Mesothelial cell of epicardium (in vitro differentiated cells): ENCODE data around the gene NHSL2. TPM values are rescaled to one million over a fixed set of nuclear protein-coding genes. Genes with fewer than 3 reads are reported as not detected.
A peak's percentile ranks its signal among the peaks of the same experiment; 100 is the strongest.

ENCODE experiments used
- DNase-seq, 2 experiments: peaks; one replicate each; pipeline ENCODE4 v3.0.0; 2021; ENCODE audit warnings: low spot score in 2 of 2; ENCODE audit not compliant: unreplicated experiment in 2 of 2
- H3K27ac Mint-ChIP-seq: 2 replicates; pipeline ENCODE4 v1.8.0; 2021; ENCODE audit warnings: mixed read lengths
- H3K27me3 Mint-ChIP-seq: 2 replicates; pipeline ENCODE4 v1.8.0; 2021; ENCODE audit warnings: low read depth, mixed read lengths
- H3K36me3 Mint-ChIP-seq: 2 replicates; pipeline ENCODE4 v1.8.0; 2021; ENCODE audit warnings: mixed read lengths
- H3K4me1 Mint-ChIP-seq: 2 replicates; pipeline ENCODE4 v1.8.0; 2021; ENCODE audit warnings: mixed read lengths
- H3K4me3 Mint-ChIP-seq: 2 replicates; pipeline ENCODE4 v1.8.0; 2021; ENCODE audit warnings: mild to moderate bottlenecking, moderate library complexity, mixed read lengths
- H3K9me3 Mint-ChIP-seq: 2 replicates; pipeline ENCODE4 v1.8.0; 2021; ENCODE audit warnings: mixed read lengths
- total RNA-seq: library from RNA; stranded (reverse); gene quantifications from 3 replicates; pipeline ENCODE4 v1.2.1, GENCODE V29; 2021
- TF ChIP-seq, protein P1 (sequence below): fragments of 200-600 bp; sonication (generic); IDR thresholded peaks from one replicate; pipeline ENCODE4 v1.5.0; 2021; ENCODE audit warnings: antibody characterized with exemption; ENCODE audit not compliant: unreplicated experiment

The NHSL2 gene
- total RNA-seq, 1 donor from 2014 or later, result 24.0 TPM

GRCh38 chrX:72023071-72023470 lies 112.4 kb downstream of the NHSL2 start:
- Mint-ChIP-seq H3K4me1 (peaks cover 23% of the 10 kb centered on the region), H3K9me3 (peaks cover 7% of the 10 kb centered on the region), H3K27ac (no peak overlapping the region), H3K27me3 (no peaks in the 10 kb centered on the region), H3K36me3 (peaks cover 4% of the 10 kb centered on the region), H3K4me3 (no peak overlapping the region)
- DNase-seq, result no peak
- TF ChIP-seq, protein P1, sequence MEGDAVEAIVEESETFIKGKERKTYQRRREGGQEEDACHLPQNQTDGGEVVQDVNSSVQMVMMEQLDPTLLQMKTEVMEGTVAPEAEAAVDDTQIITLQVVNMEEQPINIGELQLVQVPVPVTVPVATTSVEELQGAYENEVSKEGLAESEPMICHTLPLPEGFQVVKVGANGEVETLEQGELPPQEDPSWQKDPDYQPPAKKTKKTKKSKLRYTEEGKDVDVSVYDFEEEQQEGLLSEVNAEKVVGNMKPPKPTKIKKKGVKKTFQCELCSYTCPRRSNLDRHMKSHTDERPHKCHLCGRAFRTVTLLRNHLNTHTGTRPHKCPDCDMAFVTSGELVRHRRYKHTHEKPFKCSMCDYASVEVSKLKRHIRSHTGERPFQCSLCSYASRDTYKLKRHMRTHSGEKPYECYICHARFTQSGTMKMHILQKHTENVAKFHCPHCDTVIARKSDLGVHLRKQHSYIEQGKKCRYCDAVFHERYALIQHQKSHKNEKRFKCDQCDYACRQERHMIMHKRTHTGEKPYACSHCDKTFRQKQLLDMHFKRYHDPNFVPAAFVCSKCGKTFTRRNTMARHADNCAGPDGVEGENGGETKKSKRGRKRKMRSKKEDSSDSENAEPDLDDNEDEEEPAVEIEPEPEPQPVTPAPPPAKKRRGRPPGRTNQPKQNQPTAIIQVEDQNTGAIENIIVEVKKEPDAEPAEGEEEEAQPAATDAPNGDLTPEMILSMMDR, result no peak

DNA sequence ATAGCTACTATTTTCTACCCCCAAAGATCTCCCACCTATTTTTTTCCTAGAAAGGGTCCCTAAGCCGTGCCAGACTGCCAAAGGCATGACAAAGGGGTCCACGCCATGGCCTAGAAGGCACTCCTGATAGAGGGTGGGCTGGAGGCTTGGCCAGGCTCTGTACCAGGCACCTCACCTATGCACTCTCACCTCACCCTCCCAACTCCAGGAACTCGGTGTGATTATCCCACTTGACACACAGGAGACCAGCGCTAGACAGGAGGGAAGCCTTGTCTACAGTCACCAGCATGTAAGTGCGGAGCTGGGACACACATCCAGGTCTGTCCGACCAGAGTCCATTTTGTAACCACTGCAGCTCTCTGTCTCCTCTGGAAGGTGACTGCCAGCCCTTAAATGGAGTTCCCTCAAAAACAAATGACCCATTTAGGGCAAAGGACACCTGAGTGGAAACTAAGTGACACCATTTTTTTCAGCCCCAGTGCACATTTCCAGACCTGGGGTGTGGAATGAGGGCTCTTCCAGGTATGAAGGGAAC lies 114.7 kb downstream of the NHSL2 start:
- Mint-ChIP-seq H3K9me3 (peaks cover 7% of the 10 kb centered on the region), H3K27me3 (no peaks in the 10 kb centered on the region), H3K27ac (no peak overlapping the region), H3K4me1 (peaks cover 26% of the 10 kb centered on the region), H3K4me3 (no peak overlapping the region), H3K36me3 (peaks cover 4% of the 10 kb centered on the region)
- no peak for DNase-seq
- TF ChIP-seq, protein P1, result no peak

DNA sequence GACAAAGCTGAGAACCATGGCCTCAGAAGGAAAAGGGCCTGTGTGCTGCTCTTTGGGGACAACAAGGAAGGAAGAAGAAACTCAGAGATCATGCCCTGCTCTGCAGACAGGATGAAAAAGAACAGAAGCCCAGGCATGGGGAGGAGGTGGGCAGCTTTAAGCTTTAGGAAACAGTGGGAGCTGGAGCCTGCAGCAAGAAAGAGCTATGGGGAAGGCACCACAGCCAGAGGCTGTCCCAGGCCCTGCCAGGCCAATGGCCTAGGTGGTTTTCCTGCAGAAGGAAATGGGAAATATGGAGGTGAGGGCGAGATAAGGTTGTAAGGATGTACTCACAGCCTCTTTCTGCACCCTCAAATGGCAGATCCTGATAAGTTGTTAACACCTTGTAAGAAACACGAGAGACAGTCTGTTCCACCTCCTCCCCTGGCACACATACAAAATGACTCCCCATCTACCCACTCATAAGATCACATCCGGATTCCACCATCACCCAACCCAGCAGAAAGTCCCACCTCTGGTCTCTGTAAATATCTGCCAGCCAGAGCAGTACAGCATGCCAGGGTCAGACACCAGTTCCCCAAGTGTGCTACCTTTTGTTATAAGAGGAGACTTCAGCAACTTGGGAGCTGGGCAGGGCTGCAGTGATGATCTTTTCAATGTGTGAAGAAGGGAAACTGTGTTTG lies 115.8 kb downstream of the NHSL2 start:
- no peak overlapping the region for H3K4me3 Mint-ChIP-seq
- no peak for DNase-seq
- TF ChIP-seq, protein P1, result no peak
- no peaks in the 10 kb centered on the region for H3K27me3 Mint-ChIP-seq
- H3K9me3 Mint-ChIP-seq, result peaks cover 7% of the 10 kb centered on the region
- H3K27ac Mint-ChIP-seq, result peak overlapping the region; percentile 44
- H3K4me1 Mint-ChIP-seq, result peaks cover 25% of the 10 kb centered on the region
- peaks cover 4% of the 10 kb centered on the region for H3K36me3 Mint-ChIP-seq

- TF ChIP-seq, protein P1, result no peak
- H3K4me1 Mint-ChIP-seq, result peaks cover 27% of the 10 kb centered on the region
- no peaks in the 10 kb centered on the region for H3K27me3 Mint-ChIP-seq
- peaks cover 7% of the 10 kb centered on the region for H3K9me3 Mint-ChIP-seq
- DNase-seq, result no peak
- H3K27ac Mint-ChIP-seq, result peak overlapping the region; percentile 92
- peaks cover 4% of the 10 kb centered on the region for H3K36me3 Mint-ChIP-seq
- peak overlapping the region; percentile 31 for H3K4me3 Mint-ChIP-seq
Observed at GRCh38 chrX:72027024-72027913, 116.6 kb downstream of the NHSL2 start.

DNA sequence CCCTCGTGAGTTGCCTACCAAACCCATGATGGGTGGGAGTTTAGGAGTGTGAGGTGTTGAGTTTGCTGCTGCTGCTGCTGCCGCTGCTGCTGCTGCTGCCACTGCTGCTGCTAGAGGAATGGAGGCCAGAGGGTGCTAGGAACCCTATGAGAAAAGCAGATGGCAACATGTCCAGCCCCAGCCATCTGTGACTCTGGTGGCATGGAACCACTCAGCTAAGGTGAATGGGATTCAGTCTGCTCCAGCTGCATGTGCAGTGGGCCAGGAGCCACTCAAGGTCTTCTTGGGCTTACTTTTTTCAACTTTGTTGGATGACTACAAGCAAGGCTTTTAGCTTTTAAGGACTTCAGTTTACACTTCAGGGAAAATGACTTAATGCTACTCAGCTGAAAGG lies 117.3 kb downstream of the NHSL2 start:
- H3K4me1 Mint-ChIP-seq, result peaks cover 27% of the 10 kb centered on the region
- H3K4me3 Mint-ChIP-seq, result no peak overlapping the region
- no peak for DNase-seq
- H3K9me3 Mint-ChIP-seq, result peaks cover 3% of the 10 kb centered on the region
- H3K27me3 Mint-ChIP-seq, result no peaks in the 10 kb centered on the region
- peaks cover 5% of the 10 kb centered on the region for H3K36me3 Mint-ChIP-seq
- TF ChIP-seq, protein P1, result no peak
- peak overlapping the region; percentile 92 for H3K27ac Mint-ChIP-seq
